Measurements from ENCODE around the gene IRF9.

DNA sequence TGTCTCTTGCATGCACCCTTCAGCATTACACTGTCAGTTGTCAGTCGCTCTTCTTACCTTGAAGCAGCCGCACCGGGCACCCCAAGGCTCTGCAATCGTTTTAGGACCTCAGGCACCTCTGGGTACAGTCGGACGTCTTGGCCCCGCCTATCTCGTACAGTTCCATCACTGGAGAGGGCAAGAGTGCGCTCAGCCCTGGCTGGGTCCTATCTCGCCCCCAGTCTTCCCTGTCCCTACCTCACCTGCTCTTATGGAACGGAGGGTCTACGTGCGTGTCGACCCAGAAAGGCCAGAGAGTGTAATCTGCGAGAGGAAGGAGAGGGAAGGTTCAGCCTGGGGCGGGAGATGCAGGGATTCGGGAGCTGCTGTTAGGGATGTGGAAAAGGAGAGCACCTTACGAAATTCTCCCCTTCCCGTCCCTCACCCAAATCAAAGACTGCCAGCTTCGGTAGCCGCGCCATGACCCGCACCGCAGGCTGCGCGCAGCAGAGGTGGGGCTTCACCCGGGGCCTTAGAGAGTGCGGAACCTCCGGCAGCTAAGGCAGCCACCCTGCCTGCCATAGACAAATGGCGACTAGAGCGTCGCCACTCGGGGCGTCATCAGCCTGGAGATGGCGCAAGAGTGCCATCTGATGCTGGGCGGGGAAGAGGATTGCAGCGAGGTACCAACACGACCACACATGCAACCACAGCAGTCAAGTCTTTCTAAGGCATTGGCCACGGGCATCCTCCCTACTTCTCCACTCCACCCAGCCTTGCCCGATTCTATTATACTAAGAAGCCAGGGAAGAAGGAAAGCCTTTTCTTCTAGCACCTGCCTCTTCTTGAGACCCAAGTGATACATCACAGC, 54.7 kb downstream of the IRF9 start, which contains the start of gene MDP1:
- TF ChIP-seq, protein P1, sequence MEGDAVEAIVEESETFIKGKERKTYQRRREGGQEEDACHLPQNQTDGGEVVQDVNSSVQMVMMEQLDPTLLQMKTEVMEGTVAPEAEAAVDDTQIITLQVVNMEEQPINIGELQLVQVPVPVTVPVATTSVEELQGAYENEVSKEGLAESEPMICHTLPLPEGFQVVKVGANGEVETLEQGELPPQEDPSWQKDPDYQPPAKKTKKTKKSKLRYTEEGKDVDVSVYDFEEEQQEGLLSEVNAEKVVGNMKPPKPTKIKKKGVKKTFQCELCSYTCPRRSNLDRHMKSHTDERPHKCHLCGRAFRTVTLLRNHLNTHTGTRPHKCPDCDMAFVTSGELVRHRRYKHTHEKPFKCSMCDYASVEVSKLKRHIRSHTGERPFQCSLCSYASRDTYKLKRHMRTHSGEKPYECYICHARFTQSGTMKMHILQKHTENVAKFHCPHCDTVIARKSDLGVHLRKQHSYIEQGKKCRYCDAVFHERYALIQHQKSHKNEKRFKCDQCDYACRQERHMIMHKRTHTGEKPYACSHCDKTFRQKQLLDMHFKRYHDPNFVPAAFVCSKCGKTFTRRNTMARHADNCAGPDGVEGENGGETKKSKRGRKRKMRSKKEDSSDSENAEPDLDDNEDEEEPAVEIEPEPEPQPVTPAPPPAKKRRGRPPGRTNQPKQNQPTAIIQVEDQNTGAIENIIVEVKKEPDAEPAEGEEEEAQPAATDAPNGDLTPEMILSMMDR (IDR thresholded peaks at IDR 0.05; ENCODE audit: low read length): peak; percentile 89
- no peak for TF ChIP-seq EZH2 (IDR thresholded peaks at IDR 0.05; ENCODE audit: borderline replicate concordance, low read length)

Measured in OCI-LY1 (cell line).